ENCODE data around the gene ASPHD1. TPM values are rescaled to one million over a fixed set of nuclear protein-coding genes. Genes with fewer than 3 reads are reported as not detected.

ASPHD1 gene
- polyA plus RNA-seq, 1 donor from 2014 or later: not detected

DNA sequence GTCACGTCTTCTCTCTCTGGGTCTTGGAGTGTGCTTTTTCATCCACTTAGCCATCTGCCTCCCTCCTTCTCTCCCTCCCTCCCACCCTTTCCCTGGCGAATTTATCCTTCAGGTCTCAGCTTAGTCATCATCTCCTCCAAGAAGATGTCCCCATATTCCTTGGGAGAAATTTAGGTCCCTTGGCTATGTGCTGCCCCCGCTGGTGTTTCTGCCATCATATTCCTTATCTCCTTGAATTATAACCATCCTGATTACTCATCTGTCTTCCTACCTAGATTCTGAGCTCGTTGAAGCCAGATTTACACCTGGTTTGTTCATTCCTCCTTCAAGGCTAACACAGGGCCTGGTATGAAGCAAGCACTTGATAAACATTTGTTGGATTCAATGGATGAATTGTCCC lies 5.9 kb upstream of the ASPHD1 start:
- Mint-ChIP-seq H3K9me3 (no peaks in the 10 kb centered on the region), H3K4me1 (no peaks in the 10 kb centered on the region), H3K36me3 (peaks cover 2% of the 10 kb centered on the region), H3K27ac (no peak overlapping the region), H3K27me3 (peaks cover 20% of the 10 kb centered on the region), H3K4me3 (no peak overlapping the region)

DNA sequence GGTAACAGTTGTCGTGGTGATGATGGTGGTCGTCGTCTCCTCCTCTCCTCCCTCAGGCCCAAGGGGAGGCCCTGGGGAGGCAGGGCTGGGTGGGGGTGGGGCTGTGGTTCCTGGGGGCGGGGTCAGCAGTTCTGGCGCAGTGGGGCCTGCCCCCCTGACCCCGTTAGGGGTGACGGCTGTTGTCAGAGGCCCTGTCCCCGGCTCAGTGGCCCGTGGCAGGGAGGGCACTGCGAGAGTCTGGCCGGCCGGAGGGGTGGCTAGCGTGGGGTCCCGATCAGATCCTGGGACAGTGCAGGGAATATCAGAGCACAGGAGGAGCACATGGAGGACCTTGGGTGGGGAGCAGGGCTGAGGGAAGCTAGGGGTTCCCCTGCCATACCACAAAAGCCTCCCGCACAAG lies 3.4 kb upstream of the ASPHD1 start:
- Mint-ChIP-seq H3K27me3 (peaks cover 22% of the 10 kb centered on the region), H3K36me3 (peaks cover 2% of the 10 kb centered on the region), H3K4me3 (no peak overlapping the region), H3K27ac (no peak overlapping the region), H3K9me3 (no peaks in the 10 kb centered on the region), H3K4me1 (peaks cover 0 to 2% (median under 1%) of the 10 kb centered on the region in 3 donors)

DNA sequence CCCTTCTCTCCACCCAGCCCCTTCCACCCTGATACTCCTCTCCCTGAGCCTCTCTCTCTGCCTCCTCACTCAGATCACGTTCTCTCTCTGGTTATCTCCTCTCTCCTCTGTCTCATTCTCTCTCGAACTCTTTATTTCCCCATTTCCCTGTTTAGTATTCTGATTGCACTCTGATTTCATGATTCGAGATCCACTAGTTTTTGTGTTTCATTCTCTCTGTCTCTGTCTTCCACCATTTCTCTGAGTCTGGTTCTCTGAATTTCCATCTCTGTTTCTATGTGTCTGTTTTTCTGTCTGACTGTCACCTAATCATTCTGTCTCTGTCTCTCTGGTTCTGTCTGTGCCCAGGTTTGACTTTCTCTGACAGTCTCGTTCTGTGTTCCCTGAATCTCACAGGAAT lies 3.0 kb upstream of the ASPHD1 start:
- no peak overlapping the region for H3K27ac Mint-ChIP-seq
- H3K9me3 Mint-ChIP-seq: no peaks in the 10 kb centered on the region
- H3K27me3 Mint-ChIP-seq: peaks cover 22% of the 10 kb centered on the region
- no peak overlapping the region for H3K4me3 Mint-ChIP-seq
- H3K4me1 Mint-ChIP-seq: peaks cover 0 to 5% (median 3%) of the 10 kb centered on the region in 3 donors
- peaks cover 2% of the 10 kb centered on the region for H3K36me3 Mint-ChIP-seq

DNA sequence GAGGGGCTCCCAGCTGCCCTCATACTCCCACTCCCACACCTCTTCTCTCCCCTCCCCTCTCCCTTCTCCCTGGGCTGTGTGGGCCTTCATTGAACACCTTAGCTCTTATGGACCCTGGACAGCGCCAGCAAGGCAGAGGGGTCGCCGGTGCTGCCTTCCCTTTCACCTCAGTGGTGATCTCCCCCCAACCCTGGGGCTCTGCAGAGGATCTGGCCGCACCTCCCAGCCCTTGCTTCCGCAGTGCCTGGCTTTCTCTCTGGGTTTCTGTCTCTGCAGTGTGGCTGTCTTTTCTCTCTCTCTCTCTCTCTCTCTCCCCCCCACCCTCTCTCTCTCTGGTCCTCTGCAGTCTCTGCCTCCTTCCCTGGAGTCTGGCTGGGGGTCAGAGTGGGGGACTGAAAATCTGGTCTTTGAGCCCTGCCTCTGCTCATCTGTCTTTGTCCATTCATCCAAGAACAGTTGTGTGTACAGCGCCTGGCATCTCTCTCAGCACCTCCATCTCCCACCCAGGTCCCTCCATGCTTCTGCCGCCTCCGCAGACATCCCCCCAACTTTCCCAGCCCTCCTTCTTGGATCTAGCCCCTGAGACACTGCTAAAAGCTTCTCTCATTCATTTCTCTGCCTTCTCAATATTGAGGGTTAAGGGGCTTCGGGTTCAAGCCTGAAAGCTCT lies 2.0 kb upstream of the ASPHD1 start:
- no peaks in the 10 kb centered on the region for H3K9me3 Mint-ChIP-seq
- H3K4me3 Mint-ChIP-seq: peak overlapping the region in 1 of 4 donors; percentile 67
- H3K36me3 Mint-ChIP-seq: peaks cover 2% of the 10 kb centered on the region
- H3K27me3 Mint-ChIP-seq: peaks cover 22% of the 10 kb centered on the region
- peaks cover 0 to 5% (median 3%) of the 10 kb centered on the region in 3 donors for H3K4me1 Mint-ChIP-seq
- H3K27ac Mint-ChIP-seq: no peak overlapping the region

DNA sequence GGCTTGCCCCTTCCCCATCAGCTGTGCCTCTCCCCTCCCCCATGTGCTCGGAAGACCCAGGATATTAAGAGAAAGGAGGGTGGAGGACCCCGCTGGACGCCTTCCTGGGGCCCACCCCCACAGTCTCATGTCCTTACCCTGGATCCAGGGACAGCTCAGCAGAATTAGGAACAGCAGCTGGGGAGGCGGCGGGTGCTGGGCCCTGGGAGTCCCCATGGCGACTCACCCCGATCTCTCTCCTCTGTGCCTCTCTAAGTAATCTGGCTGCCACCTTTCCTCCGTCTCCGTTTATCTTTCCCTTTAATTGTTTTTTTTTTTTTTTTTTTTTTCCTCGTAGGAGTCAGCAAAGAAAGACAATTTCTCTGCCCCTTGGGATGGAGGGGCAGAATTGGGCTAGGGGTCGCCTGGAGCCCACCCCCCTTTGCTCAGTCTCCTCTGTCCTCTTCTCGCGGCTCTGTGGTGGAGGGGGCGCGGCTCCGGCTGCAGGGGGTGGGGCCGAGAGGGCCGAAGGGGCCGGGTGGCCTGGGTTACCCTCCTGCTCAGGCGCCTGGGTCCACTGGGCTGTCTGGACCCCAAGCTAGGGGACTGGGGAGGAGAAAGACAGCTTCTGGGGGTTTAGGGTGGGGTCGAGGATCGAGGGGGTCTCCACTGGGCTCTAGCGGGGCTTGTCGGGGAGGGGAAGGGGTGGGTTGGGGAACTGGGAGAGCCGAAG lies 1.3 kb upstream of the ASPHD1 start:
- Mint-ChIP-seq H3K4me1 (peaks cover 0 to 5% (median 5%) of the 10 kb centered on the region in 3 donors), H3K36me3 (peaks cover 2% of the 10 kb centered on the region), H3K27ac (no peak overlapping the region), H3K4me3 (peak overlapping the region in 1 of 4 donors; percentile 67), H3K27me3 (peaks cover 22% of the 10 kb centered on the region), H3K9me3 (no peaks in the 10 kb centered on the region)

DNA sequence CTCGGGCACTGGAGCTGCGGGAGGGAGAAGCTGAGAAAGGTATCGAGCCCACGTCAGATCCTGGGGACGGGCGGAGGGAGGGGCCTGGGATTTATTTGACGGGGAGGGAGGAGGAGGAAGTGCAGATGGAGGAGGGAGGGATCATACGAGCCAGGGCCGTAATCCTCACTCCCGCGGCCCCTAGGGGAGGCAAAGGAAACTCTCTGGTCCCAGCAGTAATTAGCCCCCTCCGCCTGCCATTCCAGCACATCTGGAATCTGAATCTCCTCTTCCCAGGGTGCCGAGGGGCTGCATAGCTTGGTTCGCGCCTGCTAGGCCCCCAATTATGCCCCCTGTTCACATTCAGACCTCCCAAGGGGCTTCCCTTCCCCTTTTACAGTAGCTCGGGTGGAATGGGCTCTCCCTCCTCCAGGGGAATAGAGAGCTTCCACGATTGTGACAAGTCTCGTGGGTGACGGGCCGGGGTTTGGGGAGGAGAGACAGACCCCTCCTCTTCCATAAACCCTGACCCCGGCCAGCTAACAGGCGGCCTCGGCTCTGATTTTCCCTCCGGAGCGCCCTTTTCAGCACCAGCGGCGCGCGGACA lies 679 bp upstream of the ASPHD1 start, which contains the start of gene SEZ6L2:
Gene SEZ6L2, minus strand, starts transcription at position 35 of the 586 bp plus-strand sequence. CDS start 531 bp downstream, outside the sequence.
- H3K4me1 Mint-ChIP-seq: peaks cover 0 to 5% (median 5%) of the 10 kb centered on the region in 3 donors
- peak within 1 kb of the TSS in 3 of 4 donors; percentile 50 to 67 (median 63) for H3K4me3 Mint-ChIP-seq
- no peaks in the 10 kb centered on the region for H3K9me3 Mint-ChIP-seq
- no peak within 1 kb of the TSS for H3K27ac Mint-ChIP-seq
- H3K27me3 Mint-ChIP-seq: peaks cover 22% of the 10 kb centered on the region
- H3K36me3 Mint-ChIP-seq: peaks cover 2% of the 10 kb centered on the region

DNA sequence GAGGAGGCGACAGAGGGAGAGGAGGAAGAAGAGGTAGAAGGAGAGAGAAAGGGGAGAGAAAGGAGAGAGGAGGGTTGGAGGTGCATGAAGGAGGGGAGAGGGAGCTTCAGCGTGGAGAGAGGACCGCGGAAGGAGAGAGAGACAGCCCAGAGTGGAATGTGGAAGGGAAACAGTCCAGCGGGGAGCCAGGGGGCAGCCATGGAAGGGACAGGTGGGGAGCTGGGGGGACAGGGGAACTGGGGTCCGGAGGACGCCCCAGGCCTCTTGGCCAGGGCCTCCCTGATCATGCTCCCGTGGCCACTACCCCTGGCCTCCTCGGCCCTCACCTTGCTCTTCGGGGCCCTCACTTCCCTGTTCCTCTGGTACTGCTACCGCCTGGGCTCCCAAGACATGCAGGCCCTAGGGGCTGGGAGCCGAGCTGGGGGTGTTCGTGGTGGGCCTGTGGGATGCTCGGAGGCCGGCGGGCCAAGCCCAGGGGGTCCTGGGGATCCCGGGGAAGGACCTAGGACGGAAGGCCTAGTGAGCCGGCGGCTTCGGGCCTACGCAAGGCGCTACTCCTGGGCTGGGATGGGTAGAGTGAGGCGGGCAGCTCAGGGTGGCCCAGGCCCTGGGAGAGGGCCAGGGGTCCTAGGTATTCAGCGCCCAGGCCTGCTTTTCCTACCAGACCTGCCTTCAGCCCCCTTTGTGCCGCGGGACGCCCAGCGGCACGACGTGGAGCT lies 759 bp downstream of the ASPHD1 start:
- Mint-ChIP-seq H3K36me3 (peaks cover 2% of the 10 kb centered on the region), H3K4me3 (peak overlapping the region in 3 of 4 donors; percentile 55 to 71 (median 62)), H3K27me3 (peaks cover 22% of the 10 kb centered on the region), H3K4me1 (peaks cover 0 to 5% (median 5%) of the 10 kb centered on the region in 3 donors), H3K9me3 (no peaks in the 10 kb centered on the region), H3K27ac (no peak overlapping the region)

DNA sequence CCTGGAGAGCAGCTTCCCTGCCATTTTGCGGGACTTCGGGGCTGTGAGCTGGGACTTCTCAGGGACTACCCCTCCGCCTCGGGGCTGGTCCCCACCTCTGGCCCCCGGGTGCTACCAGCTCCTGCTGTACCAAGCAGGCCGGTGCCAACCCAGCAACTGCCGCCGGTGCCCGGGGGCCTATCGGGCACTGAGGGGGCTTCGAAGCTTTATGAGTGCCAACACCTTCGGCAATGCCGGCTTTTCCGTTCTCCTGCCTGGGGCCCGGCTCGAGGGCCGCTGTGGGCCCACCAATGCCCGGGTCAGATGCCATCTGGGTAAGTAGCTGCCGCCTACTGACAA lies 1.3 kb downstream of the ASPHD1 start:
- Mint-ChIP-seq H3K4me1 (peaks cover 0 to 5% (median 5%) of the 10 kb centered on the region in 3 donors), H3K27me3 (peaks cover 19% of the 10 kb centered on the region), H3K9me3 (no peaks in the 10 kb centered on the region), H3K36me3 (no peaks in the 10 kb centered on the region), H3K4me3 (peak overlapping the region in 1 of 4 donors; percentile 84), H3K27ac (no peak overlapping the region)

DNA sequence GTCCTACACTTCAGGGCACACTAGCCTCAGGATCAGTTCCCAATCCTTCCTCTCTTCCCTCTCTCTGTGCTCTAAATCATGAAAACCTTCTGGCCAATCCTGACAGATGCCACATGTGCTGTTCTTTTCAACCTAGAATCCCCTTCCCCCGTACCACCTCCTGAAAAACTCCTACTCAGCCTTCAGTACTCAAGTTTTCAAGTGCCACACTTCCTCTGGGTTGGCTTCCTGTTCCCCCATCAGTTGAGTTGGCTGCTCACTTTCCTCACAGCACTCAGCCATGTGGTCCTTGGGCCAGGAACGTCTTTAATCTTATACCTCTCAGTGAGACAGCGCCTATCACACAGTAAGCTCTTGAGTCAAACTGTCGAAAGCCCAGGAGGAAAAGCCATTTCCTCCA lies 3.3 kb downstream of the ASPHD1 start:
- H3K27ac Mint-ChIP-seq: no peak overlapping the region
- H3K36me3 Mint-ChIP-seq: no peaks in the 10 kb centered on the region
- peaks cover 4% of the 10 kb centered on the region for H3K27me3 Mint-ChIP-seq
- peak overlapping the region in 1 of 4 donors; percentile 6 for H3K4me3 Mint-ChIP-seq
- H3K4me1 Mint-ChIP-seq: peaks cover 0 to 5% (median 5%) of the 10 kb centered on the region in 3 donors
- H3K9me3 Mint-ChIP-seq: no peaks in the 10 kb centered on the region

DNA sequence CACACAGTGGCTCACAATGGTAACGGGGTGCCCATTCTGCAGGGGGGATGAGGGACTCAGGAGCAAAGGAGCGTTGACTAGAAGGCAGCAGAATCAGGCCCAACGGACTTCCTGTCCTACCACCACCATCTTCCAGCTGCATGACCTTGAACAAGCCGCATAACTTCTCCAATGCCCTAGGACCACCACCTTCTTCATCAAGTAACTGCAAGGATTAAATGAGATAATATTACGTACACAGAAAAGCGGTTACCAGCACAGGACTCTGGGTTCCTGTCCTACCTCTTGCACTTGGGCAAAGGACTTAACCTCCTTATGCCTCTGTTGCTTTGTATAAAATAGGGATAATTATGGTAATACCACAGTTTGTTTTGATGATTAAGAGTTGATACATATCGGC lies 4.7 kb downstream of the ASPHD1 start:
- Mint-ChIP-seq H3K4me3 (peak overlapping the region in 1 of 4 donors; percentile 55), H3K4me1 (peaks cover 2 to 9% (median 8%) of the 10 kb centered on the region in 3 donors), H3K9me3 (no peaks in the 10 kb centered on the region), H3K27me3 (peaks cover 2% of the 10 kb centered on the region), H3K27ac (no peak overlapping the region), H3K36me3 (no peaks in the 10 kb centered on the region)

DNA sequence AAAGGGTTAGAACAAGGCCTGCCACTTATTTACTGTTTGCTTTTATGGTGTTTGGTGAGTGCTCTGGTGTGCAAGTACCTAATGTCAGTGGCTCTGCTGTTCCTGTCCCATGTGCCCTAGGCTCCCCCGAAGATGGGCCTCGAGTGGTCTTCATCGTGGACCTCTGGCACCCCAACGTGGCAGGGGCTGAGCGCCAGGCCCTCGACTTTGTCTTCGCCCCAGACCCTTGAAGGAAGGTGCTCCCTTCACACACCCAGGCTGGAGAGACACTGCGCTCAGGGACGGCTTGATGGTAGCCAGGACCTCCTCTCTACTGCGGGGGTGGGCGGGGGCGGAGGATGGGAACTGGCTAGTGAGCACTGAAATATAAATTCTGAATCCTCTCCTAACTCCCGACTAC lies 5.4 kb downstream of the ASPHD1 start:
- no peak overlapping the region for H3K4me3 Mint-ChIP-seq
- H3K36me3 Mint-ChIP-seq: no peaks in the 10 kb centered on the region
- H3K9me3 Mint-ChIP-seq: no peaks in the 10 kb centered on the region
- peaks cover 1% of the 10 kb centered on the region for H3K27me3 Mint-ChIP-seq
- no peak overlapping the region for H3K27ac Mint-ChIP-seq
- peaks cover 2 to 9% (median 8%) of the 10 kb centered on the region in 3 donors for H3K4me1 Mint-ChIP-seq

DNA sequence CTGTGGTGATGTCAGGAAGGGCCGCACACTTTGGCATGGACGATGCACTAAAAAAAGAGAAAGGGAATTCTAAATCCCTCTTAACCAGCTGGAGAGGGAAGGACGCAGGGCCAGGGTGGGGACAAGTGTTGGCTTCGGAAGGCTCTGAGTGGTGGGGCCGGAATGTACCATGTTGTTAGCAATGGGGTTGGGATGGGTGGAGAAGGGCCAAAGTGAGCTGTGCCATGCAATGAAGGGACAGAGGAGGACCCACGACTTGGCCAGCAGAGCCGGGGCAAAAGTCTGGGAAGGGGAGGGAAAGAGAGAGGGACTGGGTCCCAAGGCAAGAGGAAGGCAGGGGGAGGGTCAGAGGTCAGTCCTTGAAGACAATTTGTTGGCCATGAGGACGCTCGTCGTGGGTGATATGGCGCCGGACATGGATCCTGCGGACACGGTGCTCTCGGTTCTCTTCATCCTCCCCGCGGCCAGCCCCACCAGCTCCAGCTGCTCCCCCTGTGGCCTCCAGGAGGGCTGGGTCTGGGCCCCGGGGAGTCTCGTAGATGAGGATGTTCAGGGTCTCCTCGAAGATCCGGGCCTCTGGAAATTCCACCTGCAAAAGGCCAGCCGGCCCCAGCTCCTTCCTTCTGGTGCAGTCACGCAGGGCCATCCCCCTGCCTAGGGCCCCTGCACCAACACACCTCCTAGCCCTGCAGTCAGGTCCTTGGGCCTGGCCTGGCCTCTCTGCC lies 6.4 kb downstream of the ASPHD1 start:
- H3K36me3 Mint-ChIP-seq: no peaks in the 10 kb centered on the region
- peak overlapping the region in 1 of 3 donors; percentile 77 for H3K27ac Mint-ChIP-seq
- H3K9me3 Mint-ChIP-seq: no peaks in the 10 kb centered on the region
- no peak overlapping the region for H3K4me3 Mint-ChIP-seq
- H3K27me3 Mint-ChIP-seq: no peaks in the 10 kb centered on the region
- peaks cover 2 to 9% (median 8%) of the 10 kb centered on the region in 3 donors for H3K4me1 Mint-ChIP-seq

DNA sequence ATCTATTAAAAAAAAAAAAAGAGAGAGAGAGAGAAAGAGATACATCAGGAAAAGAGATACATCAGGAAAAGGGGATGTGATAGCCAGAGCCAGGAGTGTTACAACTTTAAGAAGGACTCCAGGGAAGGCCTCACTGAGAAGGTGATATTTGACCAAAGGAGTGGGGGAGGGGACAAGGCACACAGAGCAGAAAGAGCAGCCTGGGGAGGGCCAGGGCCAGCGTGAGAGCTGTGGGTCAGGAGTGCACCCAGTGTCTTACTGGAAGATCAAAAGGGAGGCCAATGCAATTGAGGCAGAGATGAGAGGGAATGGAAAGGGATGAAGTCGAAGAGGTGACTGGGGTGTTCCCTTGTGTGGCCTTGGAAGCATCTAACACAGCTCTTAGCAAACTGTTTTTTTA lies 7.7 kb downstream of the ASPHD1 start:
- H3K27ac Mint-ChIP-seq: no peak overlapping the region
- no peak overlapping the region for H3K4me3 Mint-ChIP-seq
- H3K4me1 Mint-ChIP-seq: peaks cover 2 to 6% (median 4%) of the 10 kb centered on the region in 3 donors
- H3K9me3 Mint-ChIP-seq: no peaks in the 10 kb centered on the region
- peaks cover 1% of the 10 kb centered on the region for H3K36me3 Mint-ChIP-seq
- H3K27me3 Mint-ChIP-seq: no peaks in the 10 kb centered on the region

DNA sequence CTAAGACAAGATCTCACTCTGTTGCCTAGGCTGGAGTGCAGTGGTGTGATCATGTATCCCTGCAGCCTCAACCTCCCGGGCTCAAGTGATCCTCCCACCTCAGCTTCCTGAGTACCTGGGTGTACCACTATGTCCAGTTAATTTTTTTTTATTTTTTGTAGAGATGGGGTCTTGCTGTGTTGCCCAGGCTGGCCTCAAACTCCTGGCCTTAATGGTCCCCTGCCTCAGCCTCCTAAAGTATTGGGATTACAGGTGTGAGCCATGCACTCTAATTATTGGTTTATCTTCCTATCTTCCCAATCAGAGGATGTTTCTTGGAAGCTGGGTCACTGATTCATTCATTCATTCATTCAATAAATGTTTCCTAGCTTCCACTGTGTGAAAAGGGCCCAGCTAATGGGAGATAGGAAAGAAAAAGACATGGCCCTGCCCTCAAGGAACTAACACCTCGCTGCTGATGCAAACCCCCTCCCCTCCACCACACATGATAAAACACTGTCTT lies 8.5 kb downstream of the ASPHD1 start:
- no peaks in the 10 kb centered on the region for H3K9me3 Mint-ChIP-seq
- no peak overlapping the region for H3K27ac Mint-ChIP-seq
- H3K36me3 Mint-ChIP-seq: peaks cover 1% of the 10 kb centered on the region
- no peaks in the 10 kb centered on the region for H3K27me3 Mint-ChIP-seq
- H3K4me1 Mint-ChIP-seq: peaks cover 2 to 6% (median 4%) of the 10 kb centered on the region in 3 donors
- no peak overlapping the region for H3K4me3 Mint-ChIP-seq

All from IgD-negative memory B cell (primary cell).